Muscle of leg (tissue), 16 donors: Measurements from ENCODE around the gene GPAT3. TPM values are rescaled to one million over a fixed set of nuclear protein-coding genes. Genes with fewer than 3 reads are reported as not detected.
"Not testable (repeated sequence)": the region's sequence is repeated elsewhere in the genome, so short reads cannot be mapped to it uniquely, and the experiment has no call there.

ENCODE experiments used
- DNase-seq: peaks from one replicate; pipeline ENCODE4 v3.0.0; 2013
- H3K27ac ChIP-seq: one replicate; pipeline ENCODE4 v1.5.1; 2013; ENCODE audit warnings: mild to moderate bottlenecking, low read length, control low read depth
- H3K27me3 ChIP-seq: one replicate; pipeline ENCODE4 v1.6.1; 2013; ENCODE audit warnings: low read length; ENCODE audit not compliant: control insufficient read depth, insufficient read depth
- H3K36me3 ChIP-seq: one replicate; pipeline ENCODE4 v1.6.1; 2013; ENCODE audit warnings: low read length; ENCODE audit not compliant: control insufficient read depth, insufficient read depth
- H3K4me1 ChIP-seq: one replicate; pipeline ENCODE4 v1.6.1; 2013; ENCODE audit warnings: low read length; ENCODE audit not compliant: control insufficient read depth, insufficient read depth
- H3K4me3 ChIP-seq: one replicate; pipeline ENCODE4 v1.5.1; 2013; ENCODE audit warnings: low read length, control low read depth
- H3K9me3 ChIP-seq: replicated peaks from 2 replicates; pipeline ENCODE4 v1.6.1; 2013; ENCODE audit warnings: low read depth, low read length; ENCODE audit not compliant: control insufficient read depth
- WGBS: methylation state at CpG from one replicate; pipeline ENCODE4 v1.1.5; 2013; ENCODE audit warnings: missing lambda C conversion rate; ENCODE audit not compliant: insufficient coverage; 5-methylcytosine and 5-hydroxymethylcytosine counted together
- long read RNA-seq, 11 donors: transcript quantifications; one replicate each; lab custom pipeline, GENCODE V29; 2026
- polyA plus RNA-seq, 8 donors: library from polyadenylated mRNA; unstranded; fragments of 120-200 nt; gene quantifications; one replicate each; pipeline versions ENCODE4 v1.2.1 to v1.2.3, GENCODE V29; 2013; ENCODE audit warnings: inconsistent platforms in 1 of 8, low replicate concordance in 1 of 8; ENCODE audit not compliant: insufficient read length in 8 of 8, insufficient read depth in 1 of 8
- total RNA-seq: library from RNA; stranded (reverse); fragments of 120-200 nt; gene quantifications from one replicate; pipeline ENCODE4 v1.2.4, GENCODE V29; 2013

GPAT3 gene
- total RNA-seq (16.3 TPM), polyA plus RNA-seq (10 to 100 TPM; 14.7 to 32.6 (median 18.9) TPM)
- long read RNA-seq, donor 1, partial matches to known transcripts = 0 of 2 reads
- long read RNA-seq, donor 1, other reads (novel, unspliced or antisense) = 0 of 2 reads
- long read RNA-seq, donor 2 = 0 reads
- long read RNA-seq, donor 3, partial matches to known transcripts = 0 of 2 reads
- long read RNA-seq, donor 3, other reads (novel, unspliced or antisense) = 0 of 2 reads
- long read RNA-seq, donor 4, partial matches to known transcripts = 0 of 1 reads
- long read RNA-seq, donor 4, other reads (novel, unspliced or antisense) = 0 of 1 reads
- long read RNA-seq, donor 5, partial matches to known transcripts = 0 of 4 reads
- long read RNA-seq, donor 5, other reads (novel, unspliced or antisense) = 0 of 4 reads
- long read RNA-seq, donor 6, transcript GPAT3-201 (12 exons, 2,625 nt) = major isoform, 8 of 13 reads
- long read RNA-seq, donor 6, partial matches to known transcripts = 0 of 13 reads
- long read RNA-seq, donor 6, other reads (novel, unspliced or antisense) = 0 of 13 reads
- long read RNA-seq, donor 7, partial matches to known transcripts = 0 of 5 reads
- long read RNA-seq, donor 7, other reads (novel, unspliced or antisense) = 0 of 5 reads
- long read RNA-seq, donor 8, partial matches to known transcripts = 6 of 11 reads
- long read RNA-seq, donor 8, other reads (novel, unspliced or antisense) = 0 of 11 reads
- long read RNA-seq, donor 9, partial matches to known transcripts = 0 of 5 reads
- long read RNA-seq, donor 9, other reads (novel, unspliced or antisense) = 0 of 5 reads
- long read RNA-seq, donor 10, partial matches to known transcripts = 7 of 15 reads
- long read RNA-seq, donor 10, other reads (novel, unspliced or antisense) = 0 of 15 reads
- long read RNA-seq, donor 11, partial matches to known transcripts = 0 of 2 reads
- long read RNA-seq, donor 11, other reads (novel, unspliced or antisense) = 0 of 2 reads

DNA sequence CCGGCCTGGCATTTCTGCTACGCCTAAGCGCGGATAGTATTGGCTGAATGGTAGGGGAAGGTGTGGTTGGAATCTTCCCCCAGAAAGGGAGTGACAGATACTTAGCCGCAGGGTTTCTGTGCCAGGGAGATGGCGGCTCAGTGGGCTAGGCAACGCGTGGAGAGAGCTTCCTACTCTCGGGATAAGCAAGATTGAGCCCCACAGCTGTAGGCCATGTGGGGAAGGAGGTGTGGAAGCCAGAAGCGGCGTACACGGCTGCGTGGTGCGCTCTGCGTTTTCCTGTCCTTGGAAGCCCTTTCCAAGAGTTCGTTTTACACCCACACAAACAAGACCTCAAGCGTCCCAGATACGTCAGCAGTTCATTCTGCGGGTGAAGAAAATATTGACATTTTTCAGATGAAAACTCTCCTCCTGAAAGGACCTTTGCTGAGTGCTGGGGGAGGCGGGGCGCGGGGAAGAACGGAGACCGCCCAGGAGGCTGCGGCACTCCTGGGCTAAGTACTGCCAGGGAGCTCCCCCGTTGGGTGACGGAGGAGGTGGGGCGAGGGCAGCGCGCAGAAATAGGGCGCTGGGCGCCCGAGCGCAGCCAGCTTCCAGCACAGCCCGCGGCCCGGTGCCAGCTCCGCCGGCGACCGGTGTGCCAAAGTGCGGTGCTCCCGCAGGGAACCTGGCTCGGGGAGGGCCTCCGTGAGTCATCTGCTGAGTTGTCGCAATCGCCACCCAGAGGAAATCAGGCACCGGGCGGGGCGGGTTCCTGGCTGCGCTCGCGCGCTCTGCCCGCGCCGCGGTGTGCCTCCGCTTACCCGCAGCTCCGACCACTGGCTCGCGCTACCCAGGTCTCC is at the start of gene GPAT3:
GPAT3 (plus strand) TSS at position 589 of the 842 bp plus-strand sequence. CDS start 515 bp downstream, outside the sequence.
- Histone ChIP-seq H3K4me1 (peaks cover 12% of the 10 kb centered on the region), H3K27me3 (peaks cover 30% of the 10 kb centered on the region), H3K36me3 (no peaks in the 10 kb centered on the region), H3K9me3 (no peaks in the 10 kb centered on the region), H3K27ac (peak within 1 kb of the TSS; percentile 83), H3K4me3 (peak within 1 kb of the TSS; percentile 68)
- under 1% methylated on average over 48 of the region's 63 CpGs for WGBS
- peak; percentile 58 for DNase-seq

DNA sequence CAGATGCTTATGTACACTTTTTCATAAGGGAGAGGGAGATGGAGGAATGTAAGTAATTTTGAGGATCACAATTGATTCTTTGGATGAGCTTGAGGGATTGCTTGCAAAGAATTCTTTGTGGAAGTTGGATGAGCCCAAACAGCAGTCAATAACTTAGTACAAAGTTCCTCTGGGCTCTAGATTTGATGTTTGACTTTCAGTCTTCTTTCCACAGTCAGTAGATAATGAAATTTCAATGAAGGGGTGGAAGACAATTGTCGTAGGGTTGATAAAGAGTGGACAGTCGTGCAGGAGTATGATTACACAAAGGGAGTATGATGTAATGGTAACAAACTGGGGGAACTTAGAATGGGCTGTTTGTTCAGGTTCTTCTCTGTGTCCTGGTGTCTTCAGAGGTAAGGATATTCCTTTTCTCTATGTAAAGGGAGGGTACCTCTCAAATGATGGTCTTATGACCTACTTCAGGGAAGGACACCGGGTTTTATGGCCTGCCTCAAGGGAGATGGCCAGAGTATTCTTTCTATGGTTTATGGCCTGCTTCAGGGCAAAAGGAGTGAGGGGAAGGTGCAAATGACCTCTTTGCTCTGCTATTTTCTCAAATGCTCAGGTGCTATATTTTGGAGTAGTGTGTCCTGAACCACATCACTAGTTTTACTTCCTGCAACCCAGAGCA is 49.3 kb upstream of the GPAT3 start:
- peaks cover 6% of the 10 kb centered on the region for H3K4me1 ChIP-seq
- no peaks in the 10 kb centered on the region for H3K9me3 ChIP-seq
- H3K27ac ChIP-seq = no peak overlapping the region

DNA sequence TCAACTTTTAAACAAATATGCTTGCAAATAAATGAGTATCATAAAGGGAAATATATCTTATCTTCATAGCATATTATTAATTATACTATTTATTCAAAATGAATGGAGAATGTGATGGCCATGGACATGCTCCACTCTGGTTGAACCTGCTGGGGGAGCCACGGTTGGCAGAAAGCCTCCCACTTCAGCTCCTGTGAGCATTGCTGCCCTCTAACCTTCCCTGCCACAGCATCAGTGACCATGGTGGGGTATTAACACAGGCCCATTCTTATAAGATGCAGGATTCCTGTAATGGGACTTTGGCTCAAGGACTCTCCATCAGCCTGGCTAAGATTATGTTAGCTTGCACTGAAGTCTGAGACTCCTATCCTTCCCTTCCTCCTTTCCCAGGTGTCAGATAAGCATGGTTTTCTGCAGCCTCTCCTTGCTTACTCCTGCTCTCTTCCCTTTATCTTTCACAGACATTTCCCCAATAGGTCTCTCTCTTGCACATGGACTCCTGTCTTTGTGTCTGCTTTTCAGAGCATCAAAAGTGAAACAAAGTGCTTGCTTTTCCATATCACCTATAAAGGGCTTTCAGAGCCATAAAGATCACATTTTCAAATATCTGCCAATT is 46.1 kb upstream of the GPAT3 start:
- WGBS = no CpG with 5 or more reads among the region's 1 CpG
- no peak for DNase-seq
- Histone ChIP-seq H3K27me3 (no peaks in the 10 kb centered on the region), H3K36me3 (no peaks in the 10 kb centered on the region), H3K4me3 (no peak overlapping the region), H3K27ac (no peak overlapping the region), H3K4me1 (peaks cover 3% of the 10 kb centered on the region), H3K9me3 (no peaks in the 10 kb centered on the region)

More for the DNA sequence above, 49.3 kb upstream of the GPAT3 start:
- DNase-seq = no peak
- H3K36me3 ChIP-seq = peaks cover 8% of the 10 kb centered on the region
- H3K27me3 ChIP-seq = no peaks in the 10 kb centered on the region
- H3K4me3 ChIP-seq = no peak overlapping the region
- WGBS = no CpG with 5 or more reads among the region's 3 CpGs

DNA sequence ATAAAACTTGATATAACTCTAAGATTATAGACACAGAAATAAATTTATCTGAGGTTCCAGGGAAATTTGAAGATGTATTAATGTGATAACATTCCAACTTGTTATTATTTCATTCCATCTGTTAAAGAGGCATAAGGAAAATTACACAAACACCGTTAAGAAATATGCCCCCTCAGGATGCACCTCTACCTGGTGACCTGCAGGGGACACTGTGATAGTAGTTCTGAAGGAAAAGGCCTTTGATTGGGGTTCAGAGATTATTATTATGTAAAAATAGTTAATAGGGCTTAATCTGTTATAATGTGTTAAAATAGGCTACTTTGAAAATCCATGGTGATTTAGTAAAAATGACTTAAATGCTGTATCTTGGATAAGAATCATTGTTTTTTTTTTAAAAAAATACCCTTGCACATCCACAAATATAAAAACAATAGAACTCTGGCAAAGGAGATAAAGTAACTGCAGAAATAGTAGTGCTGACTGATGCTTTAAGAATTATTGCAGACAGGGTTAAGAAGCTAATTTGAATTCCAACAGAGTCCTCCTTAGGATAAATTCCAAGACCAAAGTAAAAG is 44.9 kb upstream of the GPAT3 start:
- Histone ChIP-seq H3K4me1 (no peaks in the 10 kb centered on the region), H3K27me3 (no peaks in the 10 kb centered on the region), H3K27ac (no peak overlapping the region), H3K36me3 (no peaks in the 10 kb centered on the region), H3K9me3 (no peaks in the 10 kb centered on the region), H3K4me3 (no peak overlapping the region)
- no peak for DNase-seq
- no CpG with 5 or more reads among the region's 1 CpG for WGBS

DNA sequence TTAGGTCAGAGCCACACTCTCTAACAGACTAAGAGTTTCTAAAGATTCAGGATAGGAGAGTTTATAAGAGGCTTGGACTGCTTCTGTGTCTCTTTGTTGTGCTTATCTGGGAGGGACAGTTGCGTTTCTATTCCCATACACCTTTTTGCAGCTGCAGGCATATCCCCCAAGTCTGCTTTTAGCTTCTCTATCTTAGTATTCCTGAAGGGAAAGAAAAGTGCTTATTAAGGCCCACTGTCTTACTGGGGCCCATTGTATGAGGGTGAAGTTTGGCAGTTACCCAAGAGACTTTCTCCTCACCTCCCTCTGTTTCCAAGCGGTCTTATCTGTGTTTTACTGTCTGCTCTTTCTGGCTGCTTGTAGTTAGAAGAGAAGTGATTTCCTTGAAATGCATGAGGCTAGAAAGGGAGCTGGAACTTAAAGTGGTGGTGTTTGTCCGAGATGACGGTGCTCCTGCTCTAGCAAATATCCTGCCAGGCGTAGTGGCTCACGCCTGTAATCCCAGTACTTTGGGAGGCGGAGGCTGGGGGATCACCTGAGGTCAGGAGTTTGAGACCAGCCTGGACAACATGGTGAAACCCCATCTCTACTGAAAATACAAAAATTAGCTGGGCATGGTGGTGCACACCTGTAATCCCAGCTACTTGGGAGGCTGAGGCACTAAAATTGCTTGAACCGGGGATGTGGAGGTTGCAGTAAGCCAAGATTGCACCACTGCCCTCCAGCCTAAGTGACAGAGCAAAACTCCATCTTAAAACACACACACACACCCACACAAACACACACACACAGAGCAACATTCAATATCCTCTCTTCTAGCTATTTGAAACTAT is 39.6 kb upstream of the GPAT3 start:
- 85% methylated on average over 5 of the region's 8 CpGs for WGBS
- not testable (repeated sequence) for H3K27ac ChIP-seq, H3K36me3 ChIP-seq, H3K4me1 ChIP-seq, H3K9me3 ChIP-seq, DNase-seq, H3K4me3 ChIP-seq, H3K27me3 ChIP-seq

DNA sequence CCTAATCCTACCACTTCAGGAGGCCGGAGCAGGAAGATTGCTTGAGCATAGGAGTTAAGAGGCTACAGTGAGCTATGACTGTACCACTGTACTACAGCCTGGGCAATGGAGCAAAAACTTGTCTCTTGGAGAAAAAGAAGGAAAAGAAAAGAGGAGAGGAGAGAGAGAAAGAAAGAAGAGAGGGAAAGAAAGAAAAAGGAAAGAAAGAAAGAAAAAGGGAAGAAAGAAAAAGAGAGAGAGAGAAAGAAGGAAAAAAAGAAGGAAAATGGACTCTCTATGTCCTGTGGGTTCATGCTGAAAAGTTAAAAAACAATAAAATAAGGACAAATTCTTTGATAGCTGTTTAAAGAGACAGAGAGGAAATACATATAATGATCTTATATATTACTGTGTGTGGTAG is 37.7 kb upstream of the GPAT3 start:
- no peak overlapping the region for H3K27ac ChIP-seq
- H3K36me3 ChIP-seq = no peaks in the 10 kb centered on the region
- H3K4me3 ChIP-seq = no peak overlapping the region
- no peaks in the 10 kb centered on the region for H3K27me3 ChIP-seq
- DNase-seq = no peak
- no peaks in the 10 kb centered on the region for H3K9me3 ChIP-seq
- no peaks in the 10 kb centered on the region for H3K4me1 ChIP-seq
- WGBS = no CpG with 5 or more reads among the region's 1 CpG

DNA sequence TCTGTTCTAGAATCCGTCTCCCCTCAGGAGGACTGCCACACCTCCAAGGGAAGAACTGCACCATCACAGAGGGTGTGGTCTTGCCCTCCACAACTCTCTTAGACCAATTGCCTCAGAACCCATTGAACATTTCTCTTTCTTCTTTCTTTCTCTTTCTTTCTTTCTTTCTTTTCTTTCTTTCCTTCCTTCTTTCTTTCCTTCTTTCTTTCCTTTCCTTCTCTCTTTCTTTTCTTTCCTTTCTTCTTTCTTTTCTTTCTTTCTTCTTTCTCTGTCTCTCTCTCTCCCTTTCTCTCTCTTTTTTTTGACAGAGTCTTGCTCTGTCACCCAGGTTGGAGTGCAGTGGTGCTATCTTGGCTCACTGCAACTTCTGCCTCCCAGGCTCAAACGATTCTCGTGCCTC is 34.2 kb upstream of the GPAT3 start:
- not testable (repeated sequence) for H3K27me3 ChIP-seq, H3K36me3 ChIP-seq, H3K27ac ChIP-seq, H3K9me3 ChIP-seq, H3K4me1 ChIP-seq, H3K4me3 ChIP-seq, DNase-seq
- 67% methylated on average over 1 of the region's 3 CpGs for WGBS

DNA sequence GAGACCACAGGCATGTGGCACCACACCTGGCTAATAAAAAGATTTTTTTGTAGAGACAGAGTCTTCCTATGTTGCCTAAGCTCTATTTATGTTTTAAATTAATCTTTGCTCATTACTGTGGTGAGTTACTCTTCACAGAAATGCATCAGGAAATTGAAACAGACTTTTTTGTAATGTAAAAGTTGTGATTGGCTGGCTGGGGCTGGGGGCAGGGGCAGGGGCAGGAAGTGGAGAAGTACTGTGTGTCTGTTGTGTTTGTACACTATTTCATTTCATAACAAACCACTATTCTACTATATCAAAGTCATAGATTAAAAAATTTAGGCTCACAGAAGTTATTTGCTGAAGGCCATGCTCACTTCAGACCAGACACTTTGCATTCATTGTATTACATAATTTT is 31.9 kb upstream of the GPAT3 start:
- no peaks in the 10 kb centered on the region for H3K36me3 ChIP-seq
- DNase-seq = no peak
- no peak overlapping the region for H3K27ac ChIP-seq
- no peaks in the 10 kb centered on the region for H3K27me3 ChIP-seq
- no peaks in the 10 kb centered on the region for H3K4me1 ChIP-seq
- no peak overlapping the region for H3K4me3 ChIP-seq
- no peaks in the 10 kb centered on the region for H3K9me3 ChIP-seq
